Spleen (tissue), 11 donors: ENCODE results near the gene PITPNC1. TPM values are rescaled to one million over a fixed set of nuclear protein-coding genes. Genes with fewer than 3 reads are reported as not detected.

Experiments
- DNase-seq: peaks from one replicate; pipeline ENCODE4 v3.0.0-alpha.2; 2020
- H3K27ac ChIP-seq, 8 donors: fragments of 200-600 bp; sonication (generic) in 7 of 8; 1 replicate in 4 of 8; 2 replicates in 4 of 8; pipeline versions ENCODE4 v1.5.0 to v1.8.0; 2016 to 2021; ENCODE audit warnings: inconsistent platforms in 4 of 8, mild to moderate bottlenecking in 4 of 8, moderate library complexity in 1 of 8
- H3K27me3 ChIP-seq, 7 donors: fragments of 200-600 bp; sonication (generic) in 6 of 7; replicated peaks in 1 of 7; 1 replicate in 4 of 7; 2 replicates in 3 of 7; pipeline versions ENCODE4 v1.5.0 to v1.8.0; 2016 to 2021; ENCODE audit warnings: inconsistent platforms in 3 of 7, mild to moderate bottlenecking in 1 of 7
- H3K36me3 ChIP-seq, 6 donors: fragments of 200-600 bp; sonication (generic) in 5 of 6; 1 replicate in 4 of 6; 2 replicates in 2 of 6; pipeline versions ENCODE4 v1.5.0 to v1.8.0; 2016 to 2021; ENCODE audit warnings: inconsistent platforms in 2 of 6
- H3K4me1 ChIP-seq, 6 donors: fragments of 200-600 bp; sonication (generic) in 5 of 6; 1 replicate in 3 of 6; 2 replicates in 3 of 6; pipeline versions ENCODE4 v1.5.0 to v1.8.0; 2016 to 2021; ENCODE audit warnings: inconsistent platforms in 3 of 6
- H3K4me3 ChIP-seq, 8 donors: fragments of 200-600 bp; sonication (generic) in 7 of 8; 1 replicate in 4 of 8; 2 replicates in 4 of 8; pipeline versions ENCODE4 v1.5.0 to v1.8.0; 2016 to 2021; ENCODE audit warnings: inconsistent platforms in 4 of 8, mild to moderate bottlenecking in 4 of 8, moderate library complexity in 2 of 8
- H3K9me3 ChIP-seq, 8 donors: fragments of 200-600 bp; sonication (generic) in 7 of 8; 1 replicate in 4 of 8; 2 replicates in 4 of 8; pipeline versions ENCODE4 v1.5.0 to v1.8.0; 2016 to 2021; ENCODE audit warnings: inconsistent platforms in 4 of 8
- CTCF ChIP-seq, 11 experiments: fragments of 200-600 bp in 7 of 11; fragments of 450-650 bp in 4 of 11; sonication (generic) in 4 of 11; IDR thresholded peaks in 8 of 11; conservative IDR thresholded peaks in 3 of 11; 1 replicate in 7 of 11; 2 replicates in 4 of 11; pipeline versions ENCODE4 v1.4.0 to v1.8.0; 2016 to 2021; ENCODE audit warnings: antibody characterized with exemption in 11 of 11, inconsistent platforms in 4 of 11, mild to moderate bottlenecking in 1 of 11
- POLR2A ChIP-seq, 3 donors: fragments of 450-650 bp; IDR thresholded peaks; one replicate each; pipeline ENCODE4 v1.5.1; 2017; ENCODE audit warnings: antibody characterized with exemption in 3 of 3, mild to moderate bottlenecking in 1 of 3
- POLR2AphosphoS5 ChIP-seq, 3 donors: sonication (generic); formaldehyde crosslinking; IDR thresholded peaks; one replicate each; pipeline ENCODE4 v1.5.1; 2017; ENCODE audit warnings: antibody characterized with exemption in 3 of 3
- WGBS, 5 donors: extraction: QIAGEN DNeasy Blood & Tissue Kit in 3 of 5; methylation state at CpG; one replicate each; pipeline versions ENCODE4 v1.1.5 to v1.1.7; 2013 to 2018; 5-methylcytosine and 5-hydroxymethylcytosine counted together
- intact Hi-C: fragments of 100-400 bp; cut with DNase I; formaldehyde crosslinking; loops from one replicate; pipeline ENCODE4 v1.15.0; 2023; ENCODE audit warnings: low total_unique reads
- polyA plus RNA-seq, 3 donors: library from polyadenylated mRNA; stranded (reverse); fragments of 200-250 nt; gene quantifications; one replicate each; pipeline ENCODE4 v1.2.1, GENCODE V29; 2013
- total RNA-seq, 7 donors: library from RNA; depleted of rRNA in 3 of 7; stranded (reverse); fragments of >200 nt in 3 of 7; fragmentation: NEBNext Ultra II Directional in 4 of 7; extraction: Animal tissue kit (Norgen Biotek cat#: 25700) in 4 of 7; gene quantifications; one replicate each; pipeline versions ENCODE4 v1.1.0 to v1.2.1, GENCODE V29; 2016 to 2021
- donor health status: healthy with polysubstance abuse.
- donor health status: DM: no; HTN: no; CAD: no; lungs with moderate emphysema.
- donor health status: DM: no; HTN: no; CAD: no.
- donor health status: Bipolar disorder and iron deficiency.
- donor health status: healthy.
- donor health status: DM: no; HTN: no; CAD: no.
- donor health status: DM: yes; HTN: yes; CAD: no.

Gene PITPNC1
- total and polyA plus RNA-seq, 10 donors, result 5.8 to 33.8 (median 18.8) TPM

- WGBS, 5 donors, result 70 to 77% (median 72%) methylated on average over 8 of the region's 8 CpGs
- peak overlapping the region in 1 of 8 donors; percentile 27 for H3K27ac ChIP-seq
These were observed 90.7 kb downstream of the PITPNC1 start for GRCh38 chr17:67467500-67468455.

GRCh38 chr17:67469208-67469980 lies 92.3 kb downstream of the PITPNC1 start:
- DNase-seq, result no peak
- Histone ChIP-seq H3K36me3 (no peaks in the 10 kb centered on the region), H3K9me3 (peaks cover 0 to 6% (median 0%) of the 10 kb centered on the region in 8 donors), H3K27me3 (no peaks in the 10 kb centered on the region), H3K4me1 (peaks cover 4 to 67% (median 26%) of the 10 kb centered on the region in 6 donors), H3K4me3 (no peak overlapping the region), H3K27ac (peak overlapping the region in 7 of 8 donors; percentile 5 to 74 (median 60))
- intact Hi-C loops, result no loop called here
- WGBS, 5 donors, result 36 to 58% (median 48%) methylated on average over 10 to 13 of the region's 13 CpGs
- TF ChIP-seq POLR2A (IDR thresholded peaks at IDR 0.05) (no peak), POLR2AphosphoS5 (IDR thresholded peaks at IDR 0.05) (peak in 2 of 3 donors; percentile 11 to 38)

More at GRCh38 chr17:67467500-67468455, 90.7 kb downstream of the PITPNC1 start:
- no peak overlapping the region for H3K4me3 ChIP-seq
- H3K36me3 ChIP-seq, result no peaks in the 10 kb centered on the region
- H3K4me1 ChIP-seq, result peaks cover 3 to 72% (median 23%) of the 10 kb centered on the region in 6 donors
- H3K27me3 ChIP-seq, result no peaks in the 10 kb centered on the region
- TF ChIP-seq CTCF (IDR thresholded peaks at IDR 0.05 in 8 of 11, conservative IDR thresholded peaks at IDR 0.05 in 3 of 11) (no peak), POLR2A (IDR thresholded peaks at IDR 0.05) (no peak), POLR2AphosphoS5 (IDR thresholded peaks at IDR 0.05) (no peak)
- peaks cover 0 to 6% (median 0%) of the 10 kb centered on the region in 8 donors for H3K9me3 ChIP-seq
- intact Hi-C loops, result no loop called here
- DNase-seq, result no peak

- 88 to 100% (median 91%) methylated on average over 1 of the region's 1 CpG for WGBS, 5 donors
- H3K27ac ChIP-seq, result peak overlapping the region in 3 of 8 donors; percentile 65 to 74 (median 65)
These were observed 93.1 kb downstream of the PITPNC1 start for GRCh38 chr17:67470163-67470562.

More at GRCh38 chr17:67470163-67470562, 93.1 kb downstream of the PITPNC1 start:
- intact Hi-C loops, result no loop called here
- no peak for TF ChIP-seq POLR2AphosphoS5 (IDR thresholded peaks at IDR 0.05)
- TF ChIP-seq POLR2A (IDR thresholded peaks at IDR 0.05), result no peak
- TF ChIP-seq CTCF (IDR thresholded peaks at IDR 0.05 in 8 of 11, conservative IDR thresholded peaks at IDR 0.05 in 3 of 11), result no peak
- Histone ChIP-seq H3K4me3 (no peak overlapping the region), H3K4me1 (peaks cover 4 to 67% (median 33%) of the 10 kb centered on the region in 6 donors), H3K9me3 (peaks cover 0 to 6% (median 0%) of the 10 kb centered on the region in 8 donors), H3K27me3 (no peaks in the 10 kb centered on the region), H3K36me3 (no peaks in the 10 kb centered on the region)
- no peak for DNase-seq
